ENCODE data around the gene TTC4. TPM values are rescaled to one million over a fixed set of nuclear protein-coding genes. Genes with fewer than 3 reads are reported as not detected.

Gene TTC4
- polyA plus RNA-seq, 1 donor from 2014 or later, result 22.5 TPM

DNA sequence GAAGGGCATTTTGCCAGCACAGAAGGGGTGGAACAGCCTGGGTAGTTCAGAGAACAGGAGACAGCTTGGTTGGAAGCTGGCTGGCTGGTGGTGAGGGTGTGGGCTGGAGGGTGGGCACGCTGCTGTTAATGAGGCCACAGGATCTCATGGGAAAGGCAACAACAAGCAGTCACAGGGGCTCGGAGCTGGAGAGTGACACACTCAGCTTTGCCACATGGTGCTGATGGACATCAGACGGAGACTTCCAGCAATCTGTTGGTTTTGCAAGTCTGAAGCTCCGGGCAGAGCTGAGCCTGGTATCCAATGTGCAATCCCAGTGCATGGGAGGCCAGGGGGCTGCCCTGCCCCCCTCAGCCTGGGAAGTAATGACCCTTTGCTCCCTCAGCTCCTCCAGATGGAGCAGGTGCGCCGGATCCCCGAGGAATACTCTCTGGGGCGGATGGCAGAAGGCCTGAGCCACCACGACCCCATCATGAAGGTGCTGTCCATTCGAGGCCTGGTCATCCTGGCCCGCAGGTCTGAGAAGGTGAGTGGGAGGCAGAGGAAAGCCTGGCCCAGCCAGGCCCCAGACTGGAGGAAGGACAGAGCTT is 15.6 kb upstream of the TTC4 start:
- TF ChIP-seq EP300 (conservative IDR thresholded peaks at IDR 0.05; ENCODE audit: poor library complexity, severe bottlenecking) (no peak), TAF1 (IDR thresholded peaks at IDR 0.05; ENCODE audit: low read depth) (no peak), SMC3 (conservative IDR thresholded peaks at IDR 0.05; ENCODE audit: poor library complexity) (no peak), RAD21 (conservative IDR thresholded peaks at IDR 0.05) (no peak), POLR2AphosphoS5 (IDR thresholded peaks at IDR 0.05) (no peak), EZH2 (IDR thresholded peaks at IDR 0.05; ENCODE audit: borderline replicate concordance, insufficient read depth, low read length, poor library complexity, severe bottlenecking) (no peak), MXI1 (conservative IDR thresholded peaks at IDR 0.05; ENCODE audit: poor library complexity, severe bottlenecking) (no peak)
- TF ChIP-seq, protein P1, sequence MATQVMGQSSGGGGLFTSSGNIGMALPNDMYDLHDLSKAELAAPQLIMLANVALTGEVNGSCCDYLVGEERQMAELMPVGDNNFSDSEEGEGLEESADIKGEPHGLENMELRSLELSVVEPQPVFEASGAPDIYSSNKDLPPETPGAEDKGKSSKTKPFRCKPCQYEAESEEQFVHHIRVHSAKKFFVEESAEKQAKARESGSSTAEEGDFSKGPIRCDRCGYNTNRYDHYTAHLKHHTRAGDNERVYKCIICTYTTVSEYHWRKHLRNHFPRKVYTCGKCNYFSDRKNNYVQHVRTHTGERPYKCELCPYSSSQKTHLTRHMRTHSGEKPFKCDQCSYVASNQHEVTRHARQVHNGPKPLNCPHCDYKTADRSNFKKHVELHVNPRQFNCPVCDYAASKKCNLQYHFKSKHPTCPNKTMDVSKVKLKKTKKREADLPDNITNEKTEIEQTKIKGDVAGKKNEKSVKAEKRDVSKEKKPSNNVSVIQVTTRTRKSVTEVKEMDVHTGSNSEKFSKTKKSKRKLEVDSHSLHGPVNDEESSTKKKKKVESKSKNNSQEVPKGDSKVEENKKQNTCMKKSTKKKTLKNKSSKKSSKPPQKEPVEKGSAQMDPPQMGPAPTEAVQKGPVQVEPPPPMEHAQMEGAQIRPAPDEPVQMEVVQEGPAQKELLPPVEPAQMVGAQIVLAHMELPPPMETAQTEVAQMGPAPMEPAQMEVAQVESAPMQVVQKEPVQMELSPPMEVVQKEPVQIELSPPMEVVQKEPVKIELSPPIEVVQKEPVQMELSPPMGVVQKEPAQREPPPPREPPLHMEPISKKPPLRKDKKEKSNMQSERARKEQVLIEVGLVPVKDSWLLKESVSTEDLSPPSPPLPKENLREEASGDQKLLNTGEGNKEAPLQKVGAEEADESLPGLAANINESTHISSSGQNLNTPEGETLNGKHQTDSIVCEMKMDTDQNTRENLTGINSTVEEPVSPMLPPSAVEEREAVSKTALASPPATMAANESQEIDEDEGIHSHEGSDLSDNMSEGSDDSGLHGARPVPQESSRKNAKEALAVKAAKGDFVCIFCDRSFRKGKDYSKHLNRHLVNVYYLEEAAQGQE (IDR thresholded peaks at IDR 0.05; ENCODE audit: borderline replicate concordance), result no peak
- TF ChIP-seq, protein P2, sequence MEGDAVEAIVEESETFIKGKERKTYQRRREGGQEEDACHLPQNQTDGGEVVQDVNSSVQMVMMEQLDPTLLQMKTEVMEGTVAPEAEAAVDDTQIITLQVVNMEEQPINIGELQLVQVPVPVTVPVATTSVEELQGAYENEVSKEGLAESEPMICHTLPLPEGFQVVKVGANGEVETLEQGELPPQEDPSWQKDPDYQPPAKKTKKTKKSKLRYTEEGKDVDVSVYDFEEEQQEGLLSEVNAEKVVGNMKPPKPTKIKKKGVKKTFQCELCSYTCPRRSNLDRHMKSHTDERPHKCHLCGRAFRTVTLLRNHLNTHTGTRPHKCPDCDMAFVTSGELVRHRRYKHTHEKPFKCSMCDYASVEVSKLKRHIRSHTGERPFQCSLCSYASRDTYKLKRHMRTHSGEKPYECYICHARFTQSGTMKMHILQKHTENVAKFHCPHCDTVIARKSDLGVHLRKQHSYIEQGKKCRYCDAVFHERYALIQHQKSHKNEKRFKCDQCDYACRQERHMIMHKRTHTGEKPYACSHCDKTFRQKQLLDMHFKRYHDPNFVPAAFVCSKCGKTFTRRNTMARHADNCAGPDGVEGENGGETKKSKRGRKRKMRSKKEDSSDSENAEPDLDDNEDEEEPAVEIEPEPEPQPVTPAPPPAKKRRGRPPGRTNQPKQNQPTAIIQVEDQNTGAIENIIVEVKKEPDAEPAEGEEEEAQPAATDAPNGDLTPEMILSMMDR (IDR thresholded peaks at IDR 0.05; ENCODE audit: poor library complexity, severe bottlenecking), result no peak
- no peaks in the 10 kb centered on the region for H3K36me3 ChIP-seq (ENCODE audit: insufficient read depth, low read length)
- H3K4me2 ChIP-seq (ENCODE audit: low read length), result no peak overlapping the region
- no peaks in the 10 kb centered on the region for H3K9me3 ChIP-seq (ENCODE audit: low read length)
- no peaks in the 10 kb centered on the region for H3F3A ChIP-seq (ENCODE audit: insufficient read depth, low read length, poor library complexity, severe bottlenecking)
- H3K27me3 ChIP-seq (ENCODE audit: insufficient read depth, low read depth, low read length), result no peaks in the 10 kb centered on the region
- no peak overlapping the region for H3K4me3 ChIP-seq (ENCODE audit: low read length)
- H4K20me1 ChIP-seq (ENCODE audit: insufficient read depth), result no peaks in the 10 kb centered on the region
- H3K9ac ChIP-seq (ENCODE audit: low read length), result no peak overlapping the region
- H2AFZ ChIP-seq (ENCODE audit: low read depth, low read length), result no peak overlapping the region
- no peaks in the 10 kb centered on the region for H3K79me2 ChIP-seq (replicated peaks; ENCODE audit: insufficient read depth, low read length)
- no peaks in the 10 kb centered on the region for H3K9me2 ChIP-seq (ENCODE audit: insufficient read depth, low read length)
- no peak overlapping the region for H3K27ac ChIP-seq (ENCODE audit: low read length)

DNA sequence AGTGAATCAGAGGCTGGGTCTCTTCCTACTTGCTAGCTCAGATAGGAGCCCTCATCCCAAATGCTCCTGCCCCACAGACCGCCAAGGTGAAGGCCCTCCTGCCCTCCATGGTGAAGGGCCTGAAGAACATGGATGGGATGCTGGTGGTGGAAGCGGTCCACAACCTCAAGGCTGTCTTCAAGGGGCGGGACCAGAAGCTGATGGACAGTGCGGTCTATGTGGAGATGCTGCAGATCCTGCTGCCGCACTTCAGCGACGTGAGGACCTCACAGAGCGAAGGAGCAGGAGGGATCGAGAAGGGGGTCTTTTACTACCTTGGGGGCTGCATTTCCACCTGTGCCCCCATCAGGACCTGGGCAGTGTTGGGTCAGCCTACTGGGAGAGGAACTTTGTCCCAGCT is 14.6 kb upstream of the TTC4 start:
- Histone ChIP-seq H3K9me2 (ENCODE audit: insufficient read depth, low read length) (no peaks in the 10 kb centered on the region), H3K36me3 (ENCODE audit: insufficient read depth, low read length) (no peaks in the 10 kb centered on the region), H3K9ac (ENCODE audit: low read length) (no peak overlapping the region), H3K27me3 (ENCODE audit: insufficient read depth, low read depth, low read length) (no peaks in the 10 kb centered on the region), H3K4me2 (ENCODE audit: low read length) (no peak overlapping the region), H2AFZ (ENCODE audit: low read depth, low read length) (no peak overlapping the region), H3K79me2 (replicated peaks; ENCODE audit: insufficient read depth, low read length) (no peaks in the 10 kb centered on the region), H3F3A (ENCODE audit: insufficient read depth, low read length, poor library complexity, severe bottlenecking) (no peaks in the 10 kb centered on the region), H3K4me3 (ENCODE audit: low read length) (no peak overlapping the region), H4K20me1 (ENCODE audit: insufficient read depth) (no peaks in the 10 kb centered on the region), H3K9me3 (ENCODE audit: low read length) (no peaks in the 10 kb centered on the region), H3K27ac (ENCODE audit: low read length) (no peak overlapping the region)
- no peak for TF ChIP-seq EP300 (conservative IDR thresholded peaks at IDR 0.05; ENCODE audit: poor library complexity, severe bottlenecking)
- no peak for TF ChIP-seq MXI1 (conservative IDR thresholded peaks at IDR 0.05; ENCODE audit: poor library complexity, severe bottlenecking)
- TF ChIP-seq, protein P1 (IDR thresholded peaks at IDR 0.05; ENCODE audit: borderline replicate concordance), result no peak
- no peak for TF ChIP-seq RAD21 (conservative IDR thresholded peaks at IDR 0.05)
- no peak for TF ChIP-seq POLR2AphosphoS5 (IDR thresholded peaks at IDR 0.05)
- TF ChIP-seq EZH2 (IDR thresholded peaks at IDR 0.05; ENCODE audit: borderline replicate concordance, insufficient read depth, low read length, poor library complexity, severe bottlenecking), result no peak
- no peak for TF ChIP-seq TAF1 (IDR thresholded peaks at IDR 0.05; ENCODE audit: low read depth)
- TF ChIP-seq SMC3 (conservative IDR thresholded peaks at IDR 0.05; ENCODE audit: poor library complexity), result no peak
- TF ChIP-seq, protein P2 (IDR thresholded peaks at IDR 0.05; ENCODE audit: poor library complexity, severe bottlenecking), result no peak
